GM18517 (cell line): Measurements from ENCODE around the gene TNRC18.

Experiments
- ATAC-seq: cut with Tn5 transposase; IDR thresholded peaks from one replicate; pipeline ENCODE4 v1.9.1; 2021; ENCODE audit warnings: mild to moderate bottlenecking, moderate library complexity; ENCODE audit not compliant: unreplicated experiment

TNRC18 gene

DNA sequence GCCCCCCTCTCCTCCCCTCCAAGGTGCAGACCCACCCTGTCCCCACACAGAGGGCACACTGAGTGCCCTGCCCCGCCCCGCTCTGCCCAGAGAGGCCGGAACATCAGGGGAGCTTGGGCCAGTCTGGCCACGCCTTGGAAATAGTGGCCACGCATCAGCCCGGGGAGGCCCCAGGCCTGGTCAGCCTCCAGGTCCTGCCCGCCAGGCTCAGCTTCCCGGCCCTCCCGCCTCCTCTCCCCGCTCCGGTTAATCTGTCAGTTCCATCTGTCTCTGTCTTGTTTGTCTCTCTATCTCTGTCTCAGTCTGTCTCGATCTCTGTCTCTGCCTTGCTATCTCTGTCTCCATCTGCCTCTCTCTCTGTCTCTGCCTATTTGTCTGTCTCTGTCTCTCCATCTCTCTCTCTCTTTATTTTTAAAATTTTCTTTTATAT, 28.9 kb upstream of the TNRC18 start:
- ATAC-seq = no peak

DNA sequence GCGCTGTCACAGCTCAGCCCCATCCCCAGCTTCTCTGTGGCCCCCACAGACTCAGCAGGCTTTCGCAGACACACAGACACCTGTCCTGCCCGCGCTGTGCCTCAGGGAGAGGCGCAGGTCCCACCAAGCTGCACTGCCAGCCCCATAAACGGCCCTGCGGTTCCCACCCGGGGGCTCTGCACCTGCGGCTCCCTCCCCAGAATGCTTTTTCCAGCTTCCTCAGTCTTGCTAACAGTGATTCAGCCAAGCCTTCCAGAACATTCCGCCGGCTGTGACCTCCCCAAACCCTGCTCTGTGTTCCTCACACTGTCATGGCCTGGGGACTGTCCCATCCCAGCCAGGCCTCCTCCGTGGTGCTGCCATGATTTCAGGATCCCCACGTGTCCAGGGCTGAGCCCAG, 27.8 kb upstream of the TNRC18 start:
- ATAC-seq = no peak

- no peak for ATAC-seq
Measured at GRCh38 chr7:5450549-5451327, 27.1 kb upstream of the TNRC18 start.

DNA sequence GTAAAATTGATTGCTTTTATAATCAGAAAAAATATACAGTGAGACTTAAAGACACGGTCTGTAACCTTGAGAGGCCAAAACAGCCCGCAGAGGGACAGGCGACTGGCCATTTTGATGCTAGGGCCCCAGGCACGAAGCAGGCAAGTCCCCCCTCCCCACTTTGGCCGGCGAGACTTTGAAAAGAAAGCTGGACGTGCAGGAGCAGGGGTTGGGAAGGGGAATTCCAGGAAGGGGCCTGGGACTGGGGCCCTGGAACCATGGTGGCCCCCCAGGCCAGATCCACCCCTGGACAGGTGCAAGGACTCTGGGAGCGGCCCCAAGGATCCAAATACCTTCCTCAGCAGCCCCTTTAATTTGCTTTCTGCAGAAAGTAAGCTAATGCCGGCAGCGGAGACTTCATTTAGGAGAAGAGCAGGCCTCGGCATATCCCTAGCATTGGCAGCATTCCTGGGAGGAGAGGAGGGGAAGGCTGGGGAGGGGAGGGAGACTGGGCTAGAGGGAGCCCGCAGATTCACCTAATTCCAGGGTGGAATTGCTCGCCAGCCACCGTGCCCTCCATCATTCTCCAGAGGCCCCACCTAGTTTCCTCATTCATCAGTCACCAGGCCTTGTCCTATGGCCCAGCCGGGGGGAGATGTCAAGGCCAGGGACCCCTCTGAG, 24.9 kb upstream of the TNRC18 start:
- ATAC-seq = no peak

DNA sequence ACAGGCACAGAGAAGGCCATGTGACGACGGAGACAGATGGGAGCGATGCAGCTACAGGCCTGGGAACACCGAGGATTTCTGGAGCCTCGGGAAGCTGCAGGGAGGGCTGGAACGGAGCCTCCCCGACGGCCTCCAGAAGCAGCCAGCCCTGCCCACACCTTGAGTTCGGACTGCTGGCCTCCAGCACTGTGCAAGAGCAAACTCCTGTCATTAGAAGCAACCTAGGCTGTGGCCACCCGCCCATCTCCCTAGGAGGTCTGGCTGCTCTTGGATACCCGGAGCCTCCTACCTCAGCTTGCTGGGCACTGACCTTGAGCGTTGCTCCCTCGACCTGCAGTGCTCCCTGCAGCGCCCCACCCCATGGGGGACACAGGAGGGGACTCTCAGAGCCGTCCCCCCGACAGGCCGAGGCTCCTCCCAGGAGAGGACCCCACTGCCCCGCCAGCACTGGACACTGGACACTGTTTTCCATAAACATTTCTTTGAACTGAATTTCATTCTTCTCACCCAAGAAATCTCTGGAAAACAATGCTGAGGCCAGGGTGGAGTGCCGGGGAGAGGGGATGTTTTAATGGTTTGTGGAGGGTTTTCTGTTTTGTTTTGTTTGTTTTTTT, 22.5 kb upstream of the TNRC18 start:
- ATAC-seq = no peak

DNA sequence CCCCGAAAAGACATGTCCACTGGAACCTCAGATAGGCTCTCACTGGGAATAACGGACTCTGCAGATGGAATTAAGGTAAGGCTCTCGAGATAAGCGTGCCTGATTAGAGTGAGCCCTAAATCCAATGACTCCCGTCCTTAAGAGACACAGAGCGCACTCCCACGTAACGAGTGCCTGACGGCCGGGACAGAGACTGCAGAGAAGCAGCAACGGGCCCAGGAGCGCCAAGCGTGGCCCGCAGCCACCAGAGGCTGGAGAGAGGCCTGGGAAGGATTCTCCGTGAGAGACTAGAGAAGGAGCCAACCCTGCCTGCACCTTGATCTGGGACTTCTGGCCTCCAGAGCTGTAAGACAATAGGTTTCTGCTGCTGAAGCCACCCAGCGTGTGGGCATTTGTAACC, 20.0 kb upstream of the TNRC18 start:
- ATAC-seq = no peak

- ATAC-seq = no peak
Measured at GRCh38 chr7:5442757-5443305, 19.2 kb upstream of the TNRC18 start.

GRCh38 chr7:5441840-5442503, 18.3 kb upstream of the TNRC18 start:
- no peak for ATAC-seq

DNA sequence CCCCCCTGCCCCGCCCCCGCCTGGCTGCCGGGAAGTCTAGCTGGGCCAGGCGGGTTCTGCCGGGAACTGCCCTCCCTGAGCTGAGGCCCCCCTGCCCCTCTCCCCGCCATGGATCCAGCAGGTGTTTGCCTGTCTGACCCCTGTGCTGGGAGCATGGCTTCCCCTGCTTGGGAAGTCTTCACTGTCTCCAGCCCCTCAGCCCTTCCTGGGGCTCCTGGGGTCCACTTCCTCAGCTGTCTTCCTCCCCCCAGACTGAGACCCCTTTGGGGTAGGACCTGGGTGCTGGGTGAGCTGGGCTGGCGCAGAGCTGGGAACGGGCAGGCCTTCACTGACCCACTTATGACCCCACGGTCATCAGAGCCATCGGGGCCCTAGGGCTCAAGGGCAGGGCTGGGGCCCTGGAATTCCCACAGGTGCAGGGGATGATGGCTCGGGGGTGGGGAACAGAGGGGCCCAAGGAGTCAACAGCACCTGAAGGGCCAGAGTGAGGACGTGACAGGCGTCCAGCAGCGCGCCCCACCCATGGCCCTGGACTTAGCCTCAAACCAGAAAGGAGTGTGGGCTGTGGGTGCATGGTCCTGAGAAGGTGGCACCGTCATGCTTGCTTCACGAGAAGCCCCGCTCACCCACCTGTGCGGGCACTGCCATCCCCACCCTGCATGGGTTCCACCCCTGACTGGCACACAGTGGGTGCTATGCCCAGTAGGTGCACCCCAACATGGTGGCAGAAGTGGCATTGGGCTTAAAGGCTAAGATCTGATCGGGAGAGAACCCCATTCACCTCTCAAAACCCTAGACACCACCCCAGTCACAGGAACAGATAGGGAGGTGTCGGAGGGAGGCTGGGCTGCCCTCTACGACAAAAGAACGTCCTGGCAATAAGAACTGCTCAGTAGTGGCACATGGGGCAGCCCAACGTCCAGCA, 16.2 kb upstream of the TNRC18 start:
- no peak for ATAC-seq

- no peak for ATAC-seq
Measured at GRCh38 chr7:5439209-5439571, 15.6 kb upstream of the TNRC18 start.

- ATAC-seq = no peak
Measured at GRCh38 chr7:5437987-5438386, 14.4 kb upstream of the TNRC18 start.

DNA sequence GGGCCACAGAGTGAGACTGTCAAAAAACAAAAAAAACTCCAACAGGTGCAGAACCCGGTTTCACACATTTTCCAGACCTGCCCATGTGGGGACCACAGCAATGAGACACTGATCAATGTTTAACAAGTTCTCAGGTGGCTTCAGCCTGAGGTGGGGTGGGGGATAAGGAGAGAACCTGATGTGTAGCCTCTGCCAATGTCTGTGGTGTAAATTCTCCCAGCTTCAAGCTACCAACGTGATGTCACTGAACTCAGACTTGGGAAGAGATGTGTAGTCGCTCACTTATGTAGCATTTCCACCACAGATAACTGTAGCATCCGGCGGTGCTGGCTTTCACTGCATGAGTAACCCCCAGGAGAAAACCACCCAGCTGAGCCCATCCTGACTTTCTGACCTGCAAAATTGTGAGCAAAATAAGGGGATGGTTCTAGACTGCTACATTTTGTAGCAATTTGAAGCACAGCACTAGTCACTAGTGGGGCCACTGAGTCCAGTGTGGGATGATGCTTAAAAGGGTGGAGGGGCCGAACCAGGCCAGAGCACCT, 13.8 kb upstream of the TNRC18 start:
- ATAC-seq = no peak

DNA sequence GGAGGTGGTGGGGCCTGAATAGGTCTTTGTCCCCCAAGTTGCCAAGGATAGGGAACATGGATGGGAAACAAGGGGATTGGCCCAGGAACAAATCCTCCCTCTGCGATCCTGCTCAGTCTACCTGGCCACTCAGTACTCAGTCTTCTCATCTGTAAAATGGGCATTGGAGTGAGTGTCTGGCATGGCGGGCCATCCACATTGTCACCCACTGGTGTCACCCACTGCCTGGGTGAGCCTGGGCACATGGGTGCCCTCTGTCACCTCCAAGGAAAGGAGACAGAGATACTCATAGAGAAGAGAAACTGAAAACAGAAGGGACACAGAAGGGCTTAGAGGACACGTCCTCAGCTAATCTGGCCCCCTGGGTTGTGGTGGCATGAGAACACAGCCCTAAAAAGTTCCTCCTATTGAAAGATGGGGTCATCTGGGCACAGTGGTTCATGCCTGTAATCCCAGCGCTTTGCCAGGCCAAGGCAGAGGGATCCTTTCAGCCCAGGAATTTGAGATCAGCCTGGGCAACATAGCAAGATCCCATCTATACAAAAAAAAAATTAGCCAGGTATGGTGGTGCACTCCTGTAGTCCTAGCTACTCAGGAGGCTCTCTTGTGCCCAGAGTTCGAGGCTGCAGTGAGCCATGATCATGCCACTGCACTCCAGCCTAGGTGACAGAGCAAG, 12.5 kb upstream of the TNRC18 start:
- ATAC-seq = no peak

- ATAC-seq = no peak
Measured at GRCh38 chr7:5435291-5436002, 11.8 kb upstream of the TNRC18 start.

DNA sequence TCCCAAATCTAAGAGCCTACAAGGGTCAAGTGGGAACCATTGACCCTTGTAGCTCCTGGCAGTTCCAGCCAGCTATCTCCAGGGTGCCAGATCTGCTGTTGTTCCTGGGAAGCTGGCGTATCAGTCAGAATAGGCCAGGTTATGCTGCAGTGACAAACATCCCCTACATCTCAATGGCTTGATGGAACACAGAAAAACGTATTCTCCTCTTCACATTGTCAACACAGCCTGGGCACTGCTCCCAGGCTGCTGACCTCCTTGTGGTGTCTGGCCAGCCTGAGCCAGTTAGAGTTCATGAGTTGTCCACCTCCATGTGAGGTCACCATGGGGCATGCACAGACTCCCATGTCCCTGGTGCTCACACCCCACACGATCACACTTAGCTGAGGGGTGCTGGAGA, 9.5 kb upstream of the TNRC18 start:
- no peak for ATAC-seq

DNA sequence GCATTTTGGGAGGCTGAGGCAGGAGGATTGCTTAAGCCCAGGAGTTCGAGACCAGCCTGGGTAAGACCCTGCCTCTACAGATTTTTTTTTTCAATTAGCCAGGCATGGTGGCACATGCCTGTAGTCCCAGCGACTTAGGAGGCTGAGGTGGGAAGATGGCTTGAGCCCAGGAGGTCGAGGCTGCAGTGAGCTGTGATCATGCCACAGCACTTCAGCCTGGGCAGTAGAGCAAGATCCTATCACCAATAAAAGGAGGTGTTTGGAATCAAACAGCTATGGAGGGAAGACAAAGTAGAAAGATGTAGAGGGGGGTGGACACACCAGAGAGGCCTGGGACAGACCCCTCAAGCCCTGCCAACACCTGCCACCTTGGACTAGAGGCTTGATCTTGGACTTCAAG, 9.1 kb upstream of the TNRC18 start:
- ATAC-seq = no peak

DNA sequence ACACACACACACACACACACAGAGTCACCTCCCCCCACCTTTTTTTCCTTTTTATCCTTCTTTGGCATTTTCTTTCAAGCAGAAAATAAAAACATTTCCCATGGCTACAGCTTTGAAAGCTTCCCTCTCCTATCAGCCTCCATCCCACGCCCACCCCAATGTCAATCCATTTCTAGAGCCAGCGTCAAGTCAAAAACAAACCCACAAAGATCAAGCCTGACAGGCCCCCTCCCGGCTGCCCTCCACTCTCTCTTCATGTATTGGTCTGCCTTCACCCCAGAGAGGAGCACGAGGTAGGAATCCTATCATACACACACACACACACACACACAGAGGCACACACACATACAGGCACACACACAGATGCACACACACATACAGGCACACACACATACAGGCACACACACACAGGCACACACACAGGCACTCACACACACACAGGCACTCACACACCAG, 8.0 kb upstream of the TNRC18 start:
- no peak for ATAC-seq

DNA sequence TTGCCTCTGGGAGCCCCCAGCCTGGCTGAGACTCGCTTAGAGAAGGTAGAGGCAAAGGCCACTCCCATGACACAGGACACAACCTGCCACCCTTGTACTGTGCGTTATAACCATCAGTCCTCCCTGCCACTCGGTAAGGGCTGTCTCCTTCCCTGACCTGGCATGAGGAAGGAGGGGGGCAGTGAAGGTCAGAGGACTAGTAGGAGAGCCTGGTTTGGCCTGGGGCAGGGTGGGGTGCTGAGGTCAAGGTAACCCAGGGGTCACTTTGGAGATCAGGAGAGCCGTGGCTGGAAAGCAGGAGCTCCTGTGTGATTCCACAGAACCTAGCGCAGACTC, 6.9 kb upstream of the TNRC18 start:
- ATAC-seq = no peak
